NOMO-1 treated with dmso at 0.1 percent for 144 hours (cell line): Measurements from ENCODE around the gene HIBADH.
"Not testable (repeated sequence)": the region's sequence is repeated elsewhere in the genome, so short reads cannot be mapped to it uniquely, and the experiment has no call there.

Experiments used
- DNase-seq: peaks from one replicate; lab custom pipeline; 2025; ENCODE audit not compliant: unreplicated experiment; lab: John Stamatoyannopoulos, UW

HIBADH gene

GRCh38 chr7:27639048-27639447 lies 23.6 kb downstream of the HIBADH start:
- DNase-seq = not testable (repeated sequence)

- no peak for DNase-seq
Observed at GRCh38 chr7:27636326-27637006, 26.2 kb downstream of the HIBADH start.

- no peak for DNase-seq
Observed at GRCh38 chr7:27635728-27636127, 27.0 kb downstream of the HIBADH start.

- no peak for DNase-seq
Observed at GRCh38 chr7:27634671-27635493, 27.8 kb downstream of the HIBADH start.

- no peak for DNase-seq
Observed at GRCh38 chr7:27633062-27633461, 29.6 kb downstream of the HIBADH start.

- no peak for DNase-seq
Observed at GRCh38 chr7:27631391-27631790, 31.3 kb downstream of the HIBADH start.

- DNase-seq = no peak
Observed at GRCh38 chr7:27627146-27627545, 35.5 kb downstream of the HIBADH start.

GRCh38 chr7:27619492-27619891 lies 43.2 kb downstream of the HIBADH start:
- DNase-seq = no peak

- no peak for DNase-seq
Observed at GRCh38 chr7:27617651-27618381, 44.9 kb downstream of the HIBADH start.

GRCh38 chr7:27616914-27617548 lies 45.7 kb downstream of the HIBADH start:
- no peak for DNase-seq

GRCh38 chr7:27616186-27616491 lies 46.5 kb downstream of the HIBADH start:
- no peak for DNase-seq

GRCh38 chr7:27615420-27616185 lies 47.1 kb downstream of the HIBADH start:
- DNase-seq = no peak

GRCh38 chr7:27614095-27614494 lies 48.6 kb downstream of the HIBADH start:
- no peak for DNase-seq

- DNase-seq = no peak
Observed at GRCh38 chr7:27611059-27611458, 51.6 kb downstream of the HIBADH start.

- DNase-seq = no peak
Observed at GRCh38 chr7:27608776-27609495, 53.7 kb downstream of the HIBADH start.

- DNase-seq = no peak
Observed at GRCh38 chr7:27607210-27607606, 55.5 kb downstream of the HIBADH start.

GRCh38 chr7:27606270-27607209 lies 56.1 kb downstream of the HIBADH start:
- no peak for DNase-seq

- no peak for DNase-seq
Observed at GRCh38 chr7:27605689-27606269, 56.9 kb downstream of the HIBADH start.

- DNase-seq = no peak
Observed at GRCh38 chr7:27605283-27605682, 57.4 kb downstream of the HIBADH start.
